ENCODE data around the gene SH3GL2.

SH3GL2 gene

GRCh38 chr9:17611917-17612316 is 33.1 kb downstream of the SH3GL2 start:
- DNase-seq: no peak

- no peak for DNase-seq
Measured at GRCh38 chr9:17613758-17614157, 34.9 kb downstream of the SH3GL2 start.

GRCh38 chr9:17614250-17614649 is 35.4 kb downstream of the SH3GL2 start:
- no peak for DNase-seq

- no peak for DNase-seq
Measured at GRCh38 chr9:17614903-17615302, 36.0 kb downstream of the SH3GL2 start.

- DNase-seq: no peak
Measured at GRCh38 chr9:17622141-17622540, 43.3 kb downstream of the SH3GL2 start.

- no peak for DNase-seq
Measured at GRCh38 chr9:17622749-17623148, 43.9 kb downstream of the SH3GL2 start.

GRCh38 chr9:17623965-17624364 is 45.1 kb downstream of the SH3GL2 start:
- no peak for DNase-seq

GRCh38 chr9:17624571-17624970 is 45.7 kb downstream of the SH3GL2 start:
- no peak for DNase-seq

GRCh38 chr9:17625644-17626388 is 47.0 kb downstream of the SH3GL2 start:
- no peak for DNase-seq

GRCh38 chr9:17627641-17628040 is 48.8 kb downstream of the SH3GL2 start:
- no peak for DNase-seq

GRCh38 chr9:17628624-17629023 is 49.8 kb downstream of the SH3GL2 start:
- no peak for DNase-seq

GRCh38 chr9:17630531-17630949 is 51.7 kb downstream of the SH3GL2 start:
- no peak for DNase-seq

- no peak for DNase-seq
Measured at GRCh38 chr9:17631396-17631795, 52.5 kb downstream of the SH3GL2 start.

- DNase-seq: no peak
Measured at GRCh38 chr9:17632994-17633393, 54.1 kb downstream of the SH3GL2 start.

GRCh38 chr9:17635115-17635890 is 56.4 kb downstream of the SH3GL2 start:
- no peak for DNase-seq

GRCh38 chr9:17636349-17636748 is 57.5 kb downstream of the SH3GL2 start:
- DNase-seq: no peak

GRCh38 chr9:17636821-17637220 is 58.0 kb downstream of the SH3GL2 start:
- DNase-seq: no peak

- no peak for DNase-seq
Measured at GRCh38 chr9:17637229-17637628, 58.4 kb downstream of the SH3GL2 start.

GRCh38 chr9:17648516-17648915 is 69.7 kb downstream of the SH3GL2 start:
- no peak for DNase-seq

GRCh38 chr9:17651725-17652124 is 72.9 kb downstream of the SH3GL2 start:
- DNase-seq: no peak

- no peak for DNase-seq
Measured at GRCh38 chr9:17653947-17654465, 75.1 kb downstream of the SH3GL2 start.

- no peak for DNase-seq
Measured at GRCh38 chr9:17656889-17657288, 78.0 kb downstream of the SH3GL2 start.

GRCh38 chr9:17658237-17658636 is 79.4 kb downstream of the SH3GL2 start:
- DNase-seq: no peak

- no peak for DNase-seq
Measured at GRCh38 chr9:17660158-17660557, 81.3 kb downstream of the SH3GL2 start.

Data from SHP77 treated with DMSO at 0.1 percent for 48 hours (cell line).